ENCODE measurements around the gene THAP11. TPM values are rescaled to one million over a fixed set of nuclear protein-coding genes. Genes with fewer than 3 reads are reported as not detected.

Gene THAP11
- total and polyA plus RNA-seq, 2 of the 13 experiments (the other 11 are each of a cell fraction or from before 2014, with no cell fraction given): 44.2 to 53.4 TPM

DNA sequence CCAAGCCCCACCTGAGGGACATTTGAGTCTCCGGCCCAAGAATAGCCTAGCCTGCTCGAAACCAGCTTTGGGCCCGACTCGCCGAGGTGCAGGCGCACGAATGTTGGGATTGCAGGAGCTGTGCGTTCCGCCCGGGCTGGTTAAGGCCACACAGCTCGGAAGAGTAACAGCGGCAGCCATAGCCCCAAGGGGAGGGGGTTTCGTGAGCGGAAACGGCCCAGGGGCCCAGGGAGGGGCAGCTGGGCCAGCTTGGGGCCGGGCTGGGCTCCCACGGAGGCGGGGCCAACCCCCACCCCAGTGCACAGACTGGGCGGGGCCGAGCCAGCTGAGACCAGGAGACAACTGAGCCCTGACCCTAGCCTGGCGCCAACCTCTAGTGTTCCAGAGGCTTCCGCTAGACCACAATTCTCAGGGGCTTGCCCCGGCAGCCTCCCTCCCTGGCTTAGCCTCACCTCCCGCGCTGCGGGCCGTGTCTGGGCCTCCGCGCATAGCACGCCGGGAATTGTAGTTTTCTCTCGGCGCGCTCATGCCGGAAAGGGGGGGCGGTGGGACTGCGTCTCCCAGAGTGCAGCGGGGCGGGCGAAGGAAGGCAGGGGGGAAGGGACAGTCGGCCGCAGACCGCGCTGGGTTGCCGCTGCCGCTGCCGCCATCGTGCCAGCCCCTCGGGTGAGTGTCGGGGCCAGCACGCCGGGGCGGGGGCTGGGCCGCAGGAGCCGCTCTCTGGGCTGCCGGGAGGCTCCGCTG lies 4.4 kb downstream of the THAP11 start, which contains the start of gene NUTF2 (continued):
- TF ChIP-seq, protein P1, sequence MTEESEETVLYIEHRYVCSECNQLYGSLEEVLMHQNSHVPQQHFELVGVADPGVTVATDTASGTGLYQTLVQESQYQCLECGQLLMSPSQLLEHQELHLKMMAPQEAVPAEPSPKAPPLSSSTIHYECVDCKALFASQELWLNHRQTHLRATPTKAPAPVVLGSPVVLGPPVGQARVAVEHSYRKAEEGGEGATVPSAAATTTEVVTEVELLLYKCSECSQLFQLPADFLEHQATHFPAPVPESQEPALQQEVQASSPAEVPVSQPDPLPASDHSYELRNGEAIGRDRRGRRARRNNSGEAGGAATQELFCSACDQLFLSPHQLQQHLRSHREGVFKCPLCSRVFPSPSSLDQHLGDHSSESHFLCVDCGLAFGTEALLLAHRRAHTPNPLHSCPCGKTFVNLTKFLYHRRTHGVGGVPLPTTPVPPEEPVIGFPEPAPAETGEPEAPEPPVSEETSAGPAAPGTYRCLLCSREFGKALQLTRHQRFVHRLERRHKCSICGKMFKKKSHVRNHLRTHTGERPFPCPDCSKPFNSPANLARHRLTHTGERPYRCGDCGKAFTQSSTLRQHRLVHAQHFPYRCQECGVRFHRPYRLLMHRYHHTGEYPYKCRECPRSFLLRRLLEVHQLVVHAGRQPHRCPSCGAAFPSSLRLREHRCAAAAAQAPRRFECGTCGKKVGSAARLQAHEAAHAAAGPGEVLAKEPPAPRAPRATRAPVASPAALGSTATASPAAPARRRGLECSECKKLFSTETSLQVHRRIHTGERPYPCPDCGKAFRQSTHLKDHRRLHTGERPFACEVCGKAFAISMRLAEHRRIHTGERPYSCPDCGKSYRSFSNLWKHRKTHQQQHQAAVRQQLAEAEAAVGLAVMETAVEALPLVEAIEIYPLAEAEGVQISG (CRISPR knock-in tag; IDR thresholded peaks at IDR 0.05): peak; percentile 98
- TF ChIP-seq, protein P2, sequence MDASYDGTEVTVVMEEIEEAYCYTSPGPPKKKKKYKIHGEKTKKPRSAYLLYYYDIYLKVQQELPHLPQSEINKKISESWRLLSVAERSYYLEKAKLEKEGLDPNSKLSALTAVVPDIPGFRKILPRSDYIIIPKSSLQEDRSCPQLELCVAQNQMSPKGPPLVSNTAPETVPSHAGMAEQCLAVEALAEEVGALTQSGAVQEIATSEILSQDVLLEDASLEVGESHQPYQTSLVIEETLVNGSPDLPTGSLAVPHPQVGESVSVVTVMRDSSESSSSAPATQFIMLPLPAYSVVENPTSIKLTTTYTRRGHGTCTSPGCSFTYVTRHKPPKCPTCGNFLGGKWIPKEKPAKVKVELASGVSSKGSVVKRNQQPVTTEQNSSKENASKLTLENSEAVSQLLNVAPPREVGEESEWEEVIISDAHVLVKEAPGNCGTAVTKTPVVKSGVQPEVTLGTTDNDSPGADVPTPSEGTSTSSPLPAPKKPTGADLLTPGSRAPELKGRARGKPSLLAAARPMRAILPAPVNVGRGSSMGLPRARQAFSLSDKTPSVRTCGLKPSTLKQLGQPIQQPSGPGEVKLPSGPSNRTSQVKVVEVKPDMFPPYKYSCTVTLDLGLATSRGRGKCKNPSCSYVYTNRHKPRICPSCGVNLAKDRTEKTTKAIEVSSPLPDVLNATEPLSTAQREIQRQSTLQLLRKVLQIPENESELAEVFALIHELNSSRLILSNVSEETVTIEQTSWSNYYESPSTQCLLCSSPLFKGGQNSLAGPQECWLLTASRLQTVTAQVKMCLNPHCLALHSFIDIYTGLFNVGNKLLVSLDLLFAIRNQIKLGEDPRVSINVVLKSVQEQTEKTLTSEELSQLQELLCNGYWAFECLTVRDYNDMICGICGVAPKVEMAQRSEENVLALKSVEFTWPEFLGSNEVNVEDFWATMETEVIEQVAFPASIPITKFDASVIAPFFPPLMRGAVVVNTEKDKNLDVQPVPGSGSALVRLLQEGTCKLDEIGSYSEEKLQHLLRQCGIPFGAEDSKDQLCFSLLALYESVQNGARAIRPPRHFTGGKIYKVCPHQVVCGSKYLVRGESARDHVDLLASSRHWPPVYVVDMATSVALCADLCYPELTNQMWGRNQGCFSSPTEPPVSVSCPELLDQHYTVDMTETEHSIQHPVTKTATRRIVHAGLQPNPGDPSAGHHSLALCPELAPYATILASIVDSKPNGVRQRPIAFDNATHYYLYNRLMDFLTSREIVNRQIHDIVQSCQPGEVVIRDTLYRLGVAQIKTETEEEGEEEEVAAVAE (CRISPR knock-in tag; IDR thresholded peaks at IDR 0.05; ENCODE audit: borderline replicate concordance): peak; percentile 71
- TF ChIP-seq IKZF4 (CRISPR knock-in tag; IDR thresholded peaks at IDR 0.05; ENCODE audit: borderline replicate concordance, low read depth, not compliant biosample characterization) (peak; percentile 58), CCDC6 (CRISPR knock-in tag; IDR thresholded peaks at IDR 0.05) (peak; percentile 83), ZNF775 (CRISPR knock-in tag; IDR thresholded peaks at IDR 0.05; ENCODE audit: borderline replicate concordance) (no peak; the same call in 1 of the 2 replicates), ZSCAN30 (CRISPR knock-in tag; IDR thresholded peaks at IDR 0.05) (peak; percentile 91), ZNF761 (CRISPR knock-in tag; conservative IDR thresholded peaks at IDR 0.05) (peak; percentile 69), ARID2 (CRISPR knock-in tag; IDR thresholded peaks at IDR 0.05; ENCODE audit: borderline replicate concordance) (no peak), ZNF83 (CRISPR knock-in tag; IDR thresholded peaks at IDR 0.05; ENCODE audit: borderline replicate concordance) (peak; percentile 46; the same call in 1 of the 2 replicates), ZNF296 (CRISPR knock-in tag; conservative IDR thresholded peaks at IDR 0.05) (no peak), NFRKB (IDR thresholded peaks at IDR 0.05) (no peak)
- TF ChIP-seq, protein P3, sequence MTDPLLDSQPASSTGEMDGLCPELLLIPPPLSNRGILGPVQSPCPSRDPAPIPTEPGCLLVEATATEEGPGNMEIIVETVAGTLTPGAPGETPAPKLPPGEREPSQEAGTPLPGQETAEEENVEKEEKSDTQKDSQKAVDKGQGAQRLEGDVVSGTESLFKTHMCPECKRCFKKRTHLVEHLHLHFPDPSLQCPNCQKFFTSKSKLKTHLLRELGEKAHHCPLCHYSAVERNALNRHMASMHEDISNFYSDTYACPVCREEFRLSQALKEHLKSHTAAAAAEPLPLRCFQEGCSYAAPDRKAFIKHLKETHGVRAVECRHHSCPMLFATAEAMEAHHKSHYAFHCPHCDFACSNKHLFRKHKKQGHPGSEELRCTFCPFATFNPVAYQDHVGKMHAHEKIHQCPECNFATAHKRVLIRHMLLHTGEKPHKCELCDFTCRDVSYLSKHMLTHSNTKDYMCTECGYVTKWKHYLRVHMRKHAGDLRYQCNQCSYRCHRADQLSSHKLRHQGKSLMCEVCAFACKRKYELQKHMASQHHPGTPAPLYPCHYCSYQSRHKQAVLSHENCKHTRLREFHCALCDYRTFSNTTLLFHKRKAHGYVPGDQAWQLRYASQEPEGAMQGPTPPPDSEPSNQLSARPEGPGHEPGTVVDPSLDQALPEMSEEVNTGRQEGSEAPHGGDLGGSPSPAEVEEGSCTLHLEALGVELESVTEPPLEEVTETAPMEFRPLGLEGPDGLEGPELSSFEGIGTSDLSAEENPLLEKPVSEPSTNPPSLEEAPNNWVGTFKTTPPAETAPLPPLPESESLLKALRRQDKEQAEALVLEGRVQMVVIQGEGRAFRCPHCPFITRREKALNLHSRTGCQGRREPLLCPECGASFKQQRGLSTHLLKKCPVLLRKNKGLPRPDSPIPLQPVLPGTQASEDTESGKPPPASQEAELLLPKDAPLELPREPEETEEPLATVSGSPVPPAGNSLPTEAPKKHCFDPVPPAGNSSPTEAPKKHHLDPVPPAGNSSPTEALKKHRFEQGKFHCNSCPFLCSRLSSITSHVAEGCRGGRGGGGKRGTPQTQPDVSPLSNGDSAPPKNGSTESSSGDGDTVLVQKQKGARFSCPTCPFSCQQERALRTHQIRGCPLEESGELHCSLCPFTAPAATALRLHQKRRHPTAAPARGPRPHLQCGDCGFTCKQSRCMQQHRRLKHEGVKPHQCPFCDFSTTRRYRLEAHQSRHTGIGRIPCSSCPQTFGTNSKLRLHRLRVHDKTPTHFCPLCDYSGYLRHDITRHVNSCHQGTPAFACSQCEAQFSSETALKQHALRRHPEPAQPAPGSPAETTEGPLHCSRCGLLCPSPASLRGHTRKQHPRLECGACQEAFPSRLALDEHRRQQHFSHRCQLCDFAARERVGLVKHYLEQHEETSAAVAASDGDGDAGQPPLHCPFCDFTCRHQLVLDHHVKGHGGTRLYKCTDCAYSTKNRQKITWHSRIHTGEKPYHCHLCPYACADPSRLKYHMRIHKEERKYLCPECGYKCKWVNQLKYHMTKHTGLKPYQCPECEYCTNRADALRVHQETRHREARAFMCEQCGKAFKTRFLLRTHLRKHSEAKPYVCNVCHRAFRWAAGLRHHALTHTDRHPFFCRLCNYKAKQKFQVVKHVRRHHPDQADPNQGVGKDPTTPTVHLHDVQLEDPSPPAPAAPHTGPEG (CRISPR knock-in tag; IDR thresholded peaks at IDR 0.05): peak; percentile 64

All from HepG2 (cell line).